Left lung (tissue), 10 donors: ENCODE results near the gene CHTF8. TPM values are rescaled to one million over a fixed set of nuclear protein-coding genes. Genes with fewer than 3 reads are reported as not detected.

Experiments
- ATAC-seq: fragments of 200-7000 bp; cut with Tn5 transposase; one replicate; pipeline ENCODE4 v1.9.1; 2020; ENCODE audit warnings: moderate library complexity
- DNase-seq, 4 donors: peaks; one replicate each; pipeline ENCODE4 v3.0.0-alpha.2; 2013 to 2020
- H3K27ac ChIP-seq, 2 donors: fragments of 200-600 bp; sonication (generic) in 1 of 2; one replicate each; pipeline versions ENCODE4 v1.5.0 to v1.8.0; 2020 to 2021
- H3K27me3 ChIP-seq, 2 donors: fragments of 200-600 bp; sonication (generic) in 1 of 2; one replicate each; pipeline versions ENCODE4 v1.5.0 to v1.8.0; 2020 to 2021
- H3K36me3 ChIP-seq, 2 donors: fragments of 200-600 bp; sonication (generic) in 1 of 2; one replicate each; pipeline versions ENCODE4 v1.5.0 to v1.8.0; 2020 to 2021
- H3K4me1 ChIP-seq, 2 donors: fragments of 200-600 bp; one replicate each; pipeline ENCODE4 v1.8.0; 2021
- H3K4me3 ChIP-seq, 2 donors: fragments of 200-600 bp; sonication (generic) in 1 of 2; one replicate each; pipeline versions ENCODE4 v1.5.0 to v1.8.0; 2020 to 2021; ENCODE audit warnings: mild to moderate bottlenecking in 1 of 2
- H3K9me3 ChIP-seq, 2 donors: fragments of 200-600 bp; sonication (generic) in 1 of 2; one replicate each; pipeline versions ENCODE4 v1.5.0 to v1.8.0; 2020 to 2021
- CTCF ChIP-seq, 2 donors: fragments of 200-600 bp; sonication (generic) in 1 of 2; IDR thresholded peaks; one replicate each; pipeline versions ENCODE4 v1.5.0 to v1.8.0; 2021; ENCODE audit warnings: antibody characterized with exemption in 2 of 2
- intact Hi-C, 2 donors: fragments of 100-400 bp; cut with DNase I; formaldehyde crosslinking; loops; one replicate each; pipeline versions ENCODE4 v1.11.2 to v1.14.2; 2022
- polyA plus RNA-seq, 6 donors: library from polyadenylated mRNA; unstranded; fragments of 120-200 nt; gene quantifications; one replicate each; pipeline ENCODE4 v1.2.1, GENCODE V29; 2013; ENCODE audit not compliant: insufficient read length in 6 of 6
- total RNA-seq, 2 donors: library from RNA; stranded (reverse); fragmentation: NEBNext Ultra II Directional; extraction: Animal tissue kit (Norgen Biotek cat#: 25700); gene quantifications; one replicate each; pipeline ENCODE4 v1.2.1, GENCODE V29; 2021
- donor health status: DM: no; HTN: yes; CAD: no.
- donor health status: DM: no; HTN: no; CAD: no.

The CHTF8 gene
- total and polyA plus RNA-seq, 8 donors = 93.4 to 142 (median 124) TPM

GRCh38 chr16:69114346-69114975, 17.9 kb downstream of the CHTF8 start:
- Histone ChIP-seq H3K9me3 (no peaks in the 10 kb centered on the region), H3K4me1 (peaks cover 0 to 10% of the 10 kb centered on the region in 2 donors), H3K36me3 (peaks cover 0 to 86% of the 10 kb centered on the region in 2 donors), H3K4me3 (no peak overlapping the region), H3K27me3 (no peaks in the 10 kb centered on the region), H3K27ac (no peak overlapping the region)
- ATAC-seq (no peak), DNase-seq (peak in 1 of 4 donors; percentile 26)
- intact Hi-C loops = loop anchor here in 1 of 2 donors (10.0 kb wide), 1 partner anchor 220 kb away; no protein-coding TSS in a partner anchor
- TF ChIP-seq CTCF (IDR thresholded peaks at IDR 0.05) = no peak

- H3K4me1 ChIP-seq = peaks cover 0 to 10% of the 10 kb centered on the region in 2 donors
- no peak for TF ChIP-seq CTCF (IDR thresholded peaks at IDR 0.05)
- DNase-seq (peak in 1 of 4 donors; percentile 18), ATAC-seq (no peak)
- no peak overlapping the region for H3K27ac ChIP-seq
- H3K4me3 ChIP-seq = no peak overlapping the region
- peaks cover 0 to 78% of the 10 kb centered on the region in 2 donors for H3K36me3 ChIP-seq
- H3K9me3 ChIP-seq = no peaks in the 10 kb centered on the region
- intact Hi-C loops = loop anchor here in 1 of 2 donors (10.0 kb wide), 1 partner anchor 218 kb away; no protein-coding TSS in a partner anchor
- H3K27me3 ChIP-seq = peaks cover 0 to 6% of the 10 kb centered on the region in 2 donors
Measured at GRCh38 chr16:69113216-69113615, 19.2 kb downstream of the CHTF8 start.

GRCh38 chr16:69112285-69113129, 19.9 kb downstream of the CHTF8 start:
- H3K36me3 ChIP-seq = peaks cover 0 to 70% of the 10 kb centered on the region in 2 donors
- TF ChIP-seq CTCF (IDR thresholded peaks at IDR 0.05) = peak; percentile 59 to 83
- peaks cover 0 to 14% of the 10 kb centered on the region in 2 donors for H3K27me3 ChIP-seq
- DNase-seq (peak in 2 of 4 donors; percentile 61 to 85), ATAC-seq (peak; percentile 70)
- H3K4me3 ChIP-seq = no peak overlapping the region
- intact Hi-C loops = loop anchor here in 1 of 2 donors (10.0 kb wide), 1 partner anchor 218 kb away; no protein-coding TSS in a partner anchor
- no peak overlapping the region for H3K27ac ChIP-seq
- H3K9me3 ChIP-seq = no peaks in the 10 kb centered on the region
- H3K4me1 ChIP-seq = peaks cover 2 to 14% of the 10 kb centered on the region in 2 donors

- ATAC-seq = no peak
- Histone ChIP-seq H3K27me3 (peaks cover 0 to 20% of the 10 kb centered on the region in 2 donors), H3K4me3 (no peak overlapping the region), H3K9me3 (no peaks in the 10 kb centered on the region), H3K4me1 (peaks cover 8 to 20% of the 10 kb centered on the region in 2 donors), H3K36me3 (peaks cover 0 to 64% of the 10 kb centered on the region in 2 donors), H3K27ac (no peak overlapping the region)
- no peak for TF ChIP-seq CTCF (IDR thresholded peaks at IDR 0.05)
- DNase-seq = peak in 1 of 4 donors; percentile 14
- intact Hi-C loops = loop anchor here in 1 of 2 donors (10.0 kb wide), 1 partner anchor 217 kb away; no protein-coding TSS in a partner anchor
Measured at GRCh38 chr16:69111876-69112230, 20.5 kb downstream of the CHTF8 start.
